Activated CD4-positive, alpha-beta T cell treated with anti-CD3 and anti-CD28 coated beads for 24 hours (primary cell): ENCODE data around the gene SMAD4.
"Not testable (repeated sequence)": the region's sequence is repeated elsewhere in the genome, so short reads cannot be mapped to it uniquely, and the experiment has no call there.

Experiments used
- DNase-seq, 2 donors: peaks; one replicate each; pipeline ENCODE4 v3.0.0-alpha.2; 2020; ENCODE audit warnings: low read depth in 2 of 2

Gene SMAD4

GRCh38 chr18:51110073-51110797 lies 80.2 kb downstream of the SMAD4 start:
- peak; percentile 66 to 70 for DNase-seq

GRCh38 chr18:51111633-51112355 lies 81.8 kb downstream of the SMAD4 start:
- not testable (repeated sequence) for DNase-seq

GRCh38 chr18:51116996-51117395 lies 87.0 kb downstream of the SMAD4 start:
- DNase-seq, result not testable (repeated sequence)

GRCh38 chr18:51119561-51119960 lies 89.5 kb downstream of the SMAD4 start:
- not testable (repeated sequence) for DNase-seq

- DNase-seq, result not testable (repeated sequence)
Observed at GRCh38 chr18:51119976-51120375, 90.0 kb downstream of the SMAD4 start.

- DNase-seq, result no peak
Observed at GRCh38 chr18:51120809-51121596, 91.0 kb downstream of the SMAD4 start.

GRCh38 chr18:51121597-51121857 lies 91.5 kb downstream of the SMAD4 start:
- no peak for DNase-seq

GRCh38 chr18:51122266-51123045 lies 92.4 kb downstream of the SMAD4 start:
- no peak for DNase-seq

- no peak for DNase-seq
Observed at GRCh38 chr18:51123046-51123395, 93.0 kb downstream of the SMAD4 start.

GRCh38 chr18:51123481-51123880 lies 93.5 kb downstream of the SMAD4 start:
- no peak for DNase-seq

- DNase-seq, result no peak
Observed at GRCh38 chr18:51123936-51124486, 94.0 kb downstream of the SMAD4 start.

- DNase-seq, result no peak
Observed at GRCh38 chr18:51125976-51126375, 96.0 kb downstream of the SMAD4 start.

- no peak for DNase-seq
Observed at GRCh38 chr18:51127664-51128063, 97.7 kb downstream of the SMAD4 start.

GRCh38 chr18:51128533-51128932 lies 98.5 kb downstream of the SMAD4 start:
- no peak for DNase-seq

GRCh38 chr18:51132256-51132935 lies 102.4 kb downstream of the SMAD4 start:
- DNase-seq, result no peak

- no peak for DNase-seq
Observed at GRCh38 chr18:51133580-51134160, 103.7 kb downstream of the SMAD4 start.
